Measurements from ENCODE around the gene PCNT. TPM values are rescaled to one million over a fixed set of nuclear protein-coding genes. Genes with fewer than 3 reads are reported as not detected.
"Not testable (repeated sequence)": the region's sequence is repeated elsewhere in the genome, so short reads cannot be mapped to it uniquely, and the experiment has no call there.

Gene PCNT
- total RNA-seq, 2 donors from 2014 or later = 44.8 to 70.9 TPM

GRCh38 chr21:46465153-46465552, 141.2 kb downstream of the PCNT start:
- not testable (repeated sequence) for H3K4me3 Mint-ChIP-seq; H3K9me3 Mint-ChIP-seq; H3K27ac Mint-ChIP-seq; H3K4me1 Mint-ChIP-seq; H3K27me3 Mint-ChIP-seq; ATAC-seq (replicated peaks)
- peaks cover 61% of the 10 kb centered on the region for H3K36me3 Mint-ChIP-seq (ENCODE audit: low read depth)

GRCh38 chr21:46465651-46466050, 141.7 kb downstream of the PCNT start:
- H3K4me3 Mint-ChIP-seq = no peak overlapping the region
- H3K36me3 Mint-ChIP-seq (ENCODE audit: low read depth) = peaks cover 61% of the 10 kb centered on the region
- H3K4me1 Mint-ChIP-seq = peaks cover 4% of the 10 kb centered on the region
- H3K9me3 Mint-ChIP-seq = no peaks in the 10 kb centered on the region
- no peak overlapping the region for H3K27ac Mint-ChIP-seq
- no peaks in the 10 kb centered on the region for H3K27me3 Mint-ChIP-seq
- ATAC-seq (replicated peaks) = no peak

- Mint-ChIP-seq H3K4me3 (no peak overlapping the region), H3K4me1 (no peaks in the 10 kb centered on the region), H3K27me3 (no peaks in the 10 kb centered on the region), H3K9me3 (no peaks in the 10 kb centered on the region), H3K27ac (peak overlapping the region; percentile 52), H3K36me3 (ENCODE audit: low read depth) (peaks cover 50% of the 10 kb centered on the region)
- peak; percentile 69 for ATAC-seq (replicated peaks)
Measured at GRCh38 chr21:46468108-46468774, 144.3 kb downstream of the PCNT start.

GRCh38 chr21:46469275-46469674, 145.3 kb downstream of the PCNT start:
- ATAC-seq (replicated peaks) = no peak
- peaks cover 43% of the 10 kb centered on the region for H3K36me3 Mint-ChIP-seq (ENCODE audit: low read depth)
- peaks cover 6% of the 10 kb centered on the region for H3K4me1 Mint-ChIP-seq
- H3K27ac Mint-ChIP-seq = peak overlapping the region; percentile 52
- H3K4me3 Mint-ChIP-seq = no peak overlapping the region
- no peaks in the 10 kb centered on the region for H3K9me3 Mint-ChIP-seq
- H3K27me3 Mint-ChIP-seq = no peaks in the 10 kb centered on the region

- H3K27ac Mint-ChIP-seq = no peak overlapping the region
- no peaks in the 10 kb centered on the region for H3K27me3 Mint-ChIP-seq
- H3K4me1 Mint-ChIP-seq = peaks cover 17% of the 10 kb centered on the region
- H3K36me3 Mint-ChIP-seq (ENCODE audit: low read depth) = peaks cover 28% of the 10 kb centered on the region
- H3K9me3 Mint-ChIP-seq = no peaks in the 10 kb centered on the region
- H3K4me3 Mint-ChIP-seq = no peak overlapping the region
- no peak for ATAC-seq (replicated peaks)
Measured at GRCh38 chr21:46471514-46471913, 147.6 kb downstream of the PCNT start.

GRCh38 chr21:46472246-46472645, 148.3 kb downstream of the PCNT start:
- ATAC-seq (replicated peaks) = no peak
- no peak overlapping the region for H3K4me3 Mint-ChIP-seq
- H3K27me3 Mint-ChIP-seq = no peaks in the 10 kb centered on the region
- no peaks in the 10 kb centered on the region for H3K9me3 Mint-ChIP-seq
- H3K36me3 Mint-ChIP-seq (ENCODE audit: low read depth) = peaks cover 31% of the 10 kb centered on the region
- peaks cover 21% of the 10 kb centered on the region for H3K4me1 Mint-ChIP-seq
- H3K27ac Mint-ChIP-seq = no peak overlapping the region

- Mint-ChIP-seq H3K4me1 (peaks cover 21% of the 10 kb centered on the region), H3K4me3 (no peak overlapping the region), H3K27me3 (no peaks in the 10 kb centered on the region), H3K27ac (peak overlapping the region; percentile 24), H3K9me3 (no peaks in the 10 kb centered on the region), H3K36me3 (ENCODE audit: low read depth) (peaks cover 36% of the 10 kb centered on the region)
- ATAC-seq (replicated peaks) = peak; percentile 63
Measured at GRCh38 chr21:46474382-46474781, 150.4 kb downstream of the PCNT start.

- peaks cover 40% of the 10 kb centered on the region for H3K36me3 Mint-ChIP-seq (ENCODE audit: low read depth)
- H3K4me3 Mint-ChIP-seq = no peak overlapping the region
- H3K27me3 Mint-ChIP-seq = no peaks in the 10 kb centered on the region
- H3K9me3 Mint-ChIP-seq = no peaks in the 10 kb centered on the region
- ATAC-seq (replicated peaks) = no peak
- peaks cover 21% of the 10 kb centered on the region for H3K4me1 Mint-ChIP-seq
- H3K27ac Mint-ChIP-seq = no peak overlapping the region
Measured at GRCh38 chr21:46475296-46475695, 151.3 kb downstream of the PCNT start.

GRCh38 chr21:46477765-46478164, 153.8 kb downstream of the PCNT start:
- Mint-ChIP-seq H3K27me3 (no peaks in the 10 kb centered on the region), H3K9me3 (no peaks in the 10 kb centered on the region), H3K27ac (no peak overlapping the region), H3K4me1 (peaks cover 30% of the 10 kb centered on the region), H3K36me3 (ENCODE audit: low read depth) (peaks cover 49% of the 10 kb centered on the region), H3K4me3 (no peak overlapping the region)
- no peak for ATAC-seq (replicated peaks)

GRCh38 chr21:46478910-46479309, 155.0 kb downstream of the PCNT start:
- Mint-ChIP-seq H3K9me3 (no peaks in the 10 kb centered on the region), H3K4me3 (no peak overlapping the region), H3K4me1 (peaks cover 28% of the 10 kb centered on the region), H3K27ac (no peak overlapping the region), H3K36me3 (ENCODE audit: low read depth) (peaks cover 49% of the 10 kb centered on the region), H3K27me3 (no peaks in the 10 kb centered on the region)
- ATAC-seq (replicated peaks) = no peak

- no peak for ATAC-seq (replicated peaks)
- H3K9me3 Mint-ChIP-seq = no peaks in the 10 kb centered on the region
- H3K27me3 Mint-ChIP-seq = no peaks in the 10 kb centered on the region
- H3K4me3 Mint-ChIP-seq = no peak overlapping the region
- H3K27ac Mint-ChIP-seq = peak overlapping the region; percentile 16
- H3K4me1 Mint-ChIP-seq = peaks cover 19% of the 10 kb centered on the region
- H3K36me3 Mint-ChIP-seq (ENCODE audit: low read depth) = peaks cover 56% of the 10 kb centered on the region
Measured at GRCh38 chr21:46480466-46480865, 156.5 kb downstream of the PCNT start.

- peaks cover 9% of the 10 kb centered on the region for H3K4me1 Mint-ChIP-seq
- no peak for ATAC-seq (replicated peaks)
- no peaks in the 10 kb centered on the region for H3K9me3 Mint-ChIP-seq
Measured at GRCh38 chr21:46482225-46482845, 158.4 kb downstream of the PCNT start.

GRCh38 chr21:46482846-46483231, 158.9 kb downstream of the PCNT start:
- Mint-ChIP-seq H3K27me3 (no peaks in the 10 kb centered on the region), H3K4me1 (peaks cover 11% of the 10 kb centered on the region), H3K9me3 (no peaks in the 10 kb centered on the region), H3K36me3 (ENCODE audit: low read depth) (peaks cover 59% of the 10 kb centered on the region), H3K27ac (peak overlapping the region; percentile 3), H3K4me3 (no peak overlapping the region)
- ATAC-seq (replicated peaks) = no peak

More at GRCh38 chr21:46482225-46482845, 158.4 kb downstream of the PCNT start:
- Mint-ChIP-seq H3K27me3 (no peaks in the 10 kb centered on the region), H3K36me3 (ENCODE audit: low read depth) (peaks cover 59% of the 10 kb centered on the region), H3K4me3 (no peak overlapping the region), H3K27ac (peak overlapping the region; percentile 3)

- peaks cover 17% of the 10 kb centered on the region for H3K4me1 Mint-ChIP-seq
- no peak overlapping the region for H3K4me3 Mint-ChIP-seq
- H3K27ac Mint-ChIP-seq = peak overlapping the region; percentile 3
- H3K27me3 Mint-ChIP-seq = no peaks in the 10 kb centered on the region
- ATAC-seq (replicated peaks) = peak; percentile 70
- no peaks in the 10 kb centered on the region for H3K9me3 Mint-ChIP-seq
- H3K36me3 Mint-ChIP-seq (ENCODE audit: low read depth) = peaks cover 59% of the 10 kb centered on the region
Measured at GRCh38 chr21:46483300-46484295, 159.6 kb downstream of the PCNT start.
